H9 (cell line): ENCODE results near the gene PCDH9. TPM values are rescaled to one million over a fixed set of nuclear protein-coding genes. Genes with fewer than 3 reads are reported as not detected.

Experiments
- DNase-seq: peaks from one replicate; pipeline ENCODE4 v3.0.0-alpha.2; 2017
- H2AFZ ChIP-seq: one replicate; pipeline ENCODE4 v1.6.1; 2013; ENCODE audit warnings: mild to moderate bottlenecking, low read length, control low read depth, moderate library complexity
- H2AK5ac ChIP-seq: 2 replicates; pipeline ENCODE4 v1.6.1; 2013; ENCODE audit warnings: low read length, control low read depth, mixed read lengths; ENCODE audit not compliant: insufficient read length
- H2BK120ac ChIP-seq: one replicate; pipeline ENCODE4 v1.6.1; 2013; ENCODE audit warnings: low read depth, mild to moderate bottlenecking, low read length, control low read depth, inconsistent platforms; ENCODE audit not compliant: poor library complexity, severe bottlenecking
- H2BK12ac ChIP-seq: 2 replicates; pipeline ENCODE4 v1.6.1; 2013; ENCODE audit warnings: low read length, control low read depth, mixed read lengths, low read depth; ENCODE audit not compliant: insufficient read length
- H2BK15ac ChIP-seq: 2 replicates; pipeline ENCODE4 v1.6.1; 2013; ENCODE audit warnings: low read depth, low read length, control low read depth
- H2BK20ac ChIP-seq: one replicate; pipeline ENCODE4 v1.6.1; 2013; ENCODE audit warnings: low read depth, mild to moderate bottlenecking, low read length, control low read depth, inconsistent platforms; ENCODE audit not compliant: poor library complexity, severe bottlenecking
- H2BK5ac ChIP-seq: 2 replicates; pipeline ENCODE4 v1.6.1; 2013; ENCODE audit warnings: low read length, control low read depth, mixed read lengths; ENCODE audit not compliant: insufficient read length
- H3K14ac ChIP-seq: 2 replicates; pipeline ENCODE4 v1.6.1; 2013; ENCODE audit warnings: low read length, control low read depth; ENCODE audit not compliant: insufficient read depth
- H3K18ac ChIP-seq: 2 replicates; pipeline ENCODE4 v1.6.1; 2013; ENCODE audit warnings: low read depth, mild to moderate bottlenecking, mixed read lengths, low read length, control low read depth; ENCODE audit not compliant: insufficient read length
- H3K23ac ChIP-seq: 2 replicates; pipeline ENCODE4 v1.6.1; 2013; ENCODE audit warnings: low read length, control low read depth, mixed read lengths, low read depth; ENCODE audit not compliant: insufficient read length
- H3K23me2 ChIP-seq: 2 replicates; pipeline ENCODE4 v1.6.1; 2013; ENCODE audit warnings: low read depth, mild to moderate bottlenecking, mixed read lengths, low read length, control low read depth; ENCODE audit not compliant: insufficient read length, poor library complexity, severe bottlenecking
- H3K27ac ChIP-seq: 2 replicates; pipeline ENCODE4 v1.5.1; 2013; ENCODE audit warnings: low read length, control low read depth, mixed read lengths, low read depth; ENCODE audit not compliant: insufficient read length
- H3K27me3 ChIP-seq: 2 replicates; pipeline ENCODE4 v1.6.1; 2013; ENCODE audit warnings: low read length, control low read depth, inconsistent platforms; ENCODE audit not compliant: insufficient read depth
- H3K4ac ChIP-seq: 2 replicates; pipeline ENCODE4 v1.6.1; 2013; ENCODE audit warnings: low read depth, mild to moderate bottlenecking, control low read depth, inconsistent platforms, low read length, moderate library complexity
- H3K4me1 ChIP-seq: 2 replicates; pipeline ENCODE4 v1.6.1; 2013; ENCODE audit warnings: low read length, control low read depth, inconsistent platforms; ENCODE audit not compliant: insufficient read depth
- H3K4me2 ChIP-seq: 2 replicates; pipeline ENCODE4 v1.6.1; 2013; ENCODE audit warnings: low read length, control low read depth, mixed read lengths; ENCODE audit not compliant: insufficient read length, insufficient read depth
- H3K56ac ChIP-seq: 2 replicates; pipeline ENCODE4 v1.6.1; 2013; ENCODE audit warnings: low read depth, mild to moderate bottlenecking, mixed read lengths, low read length, control low read depth; ENCODE audit not compliant: insufficient read length
- H3K79me1 ChIP-seq: 2 replicates; pipeline ENCODE4 v1.6.1; 2013; ENCODE audit warnings: low read depth, mild to moderate bottlenecking, moderate library complexity, low read length, control low read depth, inconsistent platforms; ENCODE audit not compliant: insufficient read depth, poor library complexity, severe bottlenecking
- H3K79me2 ChIP-seq: 2 replicates; pipeline ENCODE4 v1.6.1; 2013; ENCODE audit warnings: low read length, control low read depth, inconsistent platforms; ENCODE audit not compliant: insufficient read depth
- H3K9ac ChIP-seq: 2 replicates; pipeline ENCODE4 v1.6.1; 2013; ENCODE audit warnings: low read length, control low read depth, mixed read lengths; ENCODE audit not compliant: insufficient read length; ENCODE audit errors: extremely low read depth
- H3K9me3 ChIP-seq: one replicate; pipeline ENCODE4 v1.6.1; 2013; ENCODE audit warnings: low read depth, low read length, inconsistent platforms; ENCODE audit not compliant: control insufficient read depth
- H3T11ph ChIP-seq: one replicate; pipeline ENCODE4 v1.6.1; 2013; ENCODE audit warnings: mild to moderate bottlenecking, low read length, control low read depth, inconsistent platforms
- H4K20me1 ChIP-seq: one replicate; pipeline ENCODE4 v1.6.1; 2013; ENCODE audit not compliant: control insufficient read depth, insufficient read length, insufficient read depth
- H4K5ac ChIP-seq: 2 replicates; pipeline ENCODE4 v1.6.1; 2013; ENCODE audit warnings: low read depth, mild to moderate bottlenecking, mixed read lengths, low read length, control low read depth; ENCODE audit not compliant: insufficient read length
- H4K8ac ChIP-seq: replicated peaks from 2 replicates; pipeline ENCODE4 v1.6.1; 2013; ENCODE audit warnings: low read length, control low read depth, mixed read lengths, low read depth; ENCODE audit not compliant: insufficient read length
- H4K91ac ChIP-seq: 2 replicates; pipeline ENCODE4 v1.6.1; 2013; ENCODE audit warnings: low read depth, mild to moderate bottlenecking, moderate library complexity, mixed read lengths, low read length, control low read depth; ENCODE audit not compliant: insufficient read length
- H3K27ac Mint-ChIP-seq, 3 experiments: 2 replicates in 2 of 3; 3 replicates in 1 of 3; pipeline ENCODE4 v1.8.0; 2020 to 2021; ENCODE audit warnings: mixed read lengths in 3 of 3, mild to moderate bottlenecking in 1 of 3, moderate library complexity in 1 of 3
- H3K27me3 Mint-ChIP-seq: 2 replicates; pipeline ENCODE4 v1.8.0; 2021; ENCODE audit warnings: low read depth, mild to moderate bottlenecking, moderate library complexity, mixed read lengths
- H3K36me3 Mint-ChIP-seq, 3 experiments: 2 replicates in 2 of 3; 3 replicates in 1 of 3; pipeline ENCODE4 v1.8.0; 2020 to 2021; ENCODE audit warnings: low read depth in 3 of 3, mixed read lengths in 3 of 3; ENCODE audit not compliant: insufficient read depth in 1 of 3
- H3K4me1 Mint-ChIP-seq, 2 experiments: 2 replicates each; pipeline ENCODE4 v1.8.0; 2020; ENCODE audit warnings: mixed read lengths in 2 of 2
- H3K4me3 Mint-ChIP-seq, 2 experiments: 2 replicates in 1 of 2; 3 replicates in 1 of 2; pipeline ENCODE4 v1.8.0; 2020 to 2021; ENCODE audit warnings: mild to moderate bottlenecking in 2 of 2, mixed read lengths in 2 of 2, moderate library complexity in 1 of 2
- H3K9me3 Mint-ChIP-seq, 2 experiments: 2 replicates in 1 of 2; 3 replicates in 1 of 2; pipeline ENCODE4 v1.8.0; 2020; ENCODE audit warnings: mild to moderate bottlenecking in 2 of 2, mixed read lengths in 2 of 2, moderate library complexity in 1 of 2
- CTCF ChIP-seq: fragments of 200-600 bp; sonication (generic); conservative IDR thresholded peaks from 3 replicates; pipeline ENCODE4 v1.8.0; 2021; ENCODE audit warnings: antibody characterized with exemption, mild to moderate bottlenecking
- WGBS: extraction: QIAGEN DNeasy Blood & Tissue Kit; methylation state at CpG from one replicate; pipeline ENCODE4 v1.1.7; 2013; ENCODE audit warnings: missing lambda C conversion rate, low lambda C conversion rate, mixed read lengths; ENCODE audit not compliant: insufficient read length; ENCODE audit errors: extremely low coverage; 5-methylcytosine and 5-hydroxymethylcytosine counted together
- total RNA-seq: library from RNA; stranded (reverse); gene quantifications from 2 replicates; pipeline ENCODE4 v1.2.1, GENCODE V29; 2021

Gene PCDH9
- total RNA-seq, 1 experiment from 2014 or later, result 0.11 TPM

- no peaks in the 10 kb centered on the region for H3K9me3 Mint-ChIP-seq
- no peak overlapping the region for H3K23ac ChIP-seq
Measured at GRCh38 chr13:66446413-66446812, 783.7 kb downstream of the PCDH9 start.

More at GRCh38 chr13:66446413-66446812, 783.7 kb downstream of the PCDH9 start:
- Histone ChIP-seq H3K79me2 (no peaks in the 10 kb centered on the region), H3K9ac (no peak overlapping the region), H2BK20ac (no peak overlapping the region), H3K4ac (no peak overlapping the region), H4K20me1 (no peaks in the 10 kb centered on the region), H3K4me1 (no peaks in the 10 kb centered on the region), H3K23me2 (no peaks in the 10 kb centered on the region), H3T11ph (no peak overlapping the region), H2BK12ac (no peak overlapping the region), H2AK5ac (no peak overlapping the region), H4K91ac (no peak overlapping the region), H3K14ac (no peak overlapping the region), H2AFZ (no peak overlapping the region), H3K9me3 (no peaks in the 10 kb centered on the region), H3K27ac (no peak overlapping the region), H2BK5ac (no peak overlapping the region), H4K8ac (no peak overlapping the region), H2BK15ac (no peak overlapping the region), H3K27me3 (no peaks in the 10 kb centered on the region), H3K56ac (no peak overlapping the region), H2BK120ac (no peak overlapping the region), H3K4me2 (no peak overlapping the region), H4K5ac (no peak overlapping the region), H3K79me1 (no peaks in the 10 kb centered on the region), H3K18ac (no peak overlapping the region)
- Mint-ChIP-seq H3K4me3 (no peak overlapping the region), H3K27ac (no peak overlapping the region), H3K27me3 (no peaks in the 10 kb centered on the region), H3K4me1 (no peaks in the 10 kb centered on the region), H3K36me3 (no peaks in the 10 kb centered on the region)
- TF ChIP-seq CTCF, result no peak
- no peak for DNase-seq
- no CpG with 5 or more reads among the region's 4 CpGs for WGBS
